HEK293 (cell line): ENCODE results near the gene HIF3A.

Experiments used
- CTCF ChIA-PET: fragments of 350-600 bp; formaldehyde crosslinking; extraction: SDS; loops from one replicate; lab custom pipeline; 2021; ENCODE audit warnings: antibody characterized with exemption; lab: Yijun Ruan, JAX
- POLR2A ChIA-PET: fragments of 300-600 bp; formaldehyde crosslinking; extraction: SDS; loops from one replicate; lab custom pipeline; 2020; ENCODE audit warnings: antibody characterized with exemption, inconsistent platforms; lab: Yijun Ruan, JAX
- H3K27ac ChIP-seq: fragments of 200-500 bp; sonication (Bioruptor generic); 2 replicates; pipeline ENCODE4 v1.5.1; 2014; ENCODE audit warnings: low read depth, low read length, control low read depth, inconsistent platforms; ENCODE audit errors: extremely low read depth
- H3K36me3 ChIP-seq, 2 experiments: fragments of 200-500 bp in 1 of 2; sonication (Bioruptor generic) in 1 of 2; 1 replicate in 1 of 2; 2 replicates in 1 of 2; pipeline ENCODE4 v1.5.1; 2014 to 2017; ENCODE audit warnings: inconsistent platforms in 2 of 2, low read length in 2 of 2; ENCODE audit not compliant: control insufficient read depth in 2 of 2, insufficient read depth in 1 of 2
- H3K4me1 ChIP-seq: fragments of 200-500 bp; sonication (Bioruptor generic); 2 replicates; pipeline ENCODE4 v1.5.1; 2014; ENCODE audit warnings: mild to moderate bottlenecking, low read length, inconsistent platforms; ENCODE audit not compliant: control insufficient read depth, insufficient read depth
- H3K4me3 ChIP-seq: 2 replicates; pipeline ENCODE4 v1.5.1; 2011; ENCODE audit warnings: low read depth, mild to moderate bottlenecking, control low read depth, low read length, moderate library complexity
- H3K9me3 ChIP-seq: fragments of 200-500 bp; sonication (Bioruptor generic); 2 replicates; pipeline ENCODE4 v1.5.1; 2014; ENCODE audit warnings: low read depth, low read length, inconsistent platforms; ENCODE audit not compliant: control insufficient read depth, insufficient read depth
- BCL11A ChIP-seq: fragments of 450-650 bp; formaldehyde crosslinking; IDR thresholded peaks from 2 replicates; pipeline ENCODE4 v1.5.1; 2016; ENCODE audit warnings: low read depth, missing biosample characterization, missing genetic modification characterization
- GLIS2 ChIP-seq: fragments of 450-650 bp; formaldehyde crosslinking; IDR thresholded peaks from 2 replicates; pipeline ENCODE4 v1.5.1; 2016; ENCODE audit warnings: missing biosample characterization, missing genetic modification characterization
- PATZ1 ChIP-seq: fragments of 450-650 bp; formaldehyde crosslinking; IDR thresholded peaks from 2 replicates; pipeline ENCODE4 v1.5.1; 2016; ENCODE audit warnings: missing biosample characterization, missing genetic modification characterization
- RBAK ChIP-seq: fragments of 450-650 bp; formaldehyde crosslinking; IDR thresholded peaks from 2 replicates; pipeline ENCODE4 v1.5.1; 2016; ENCODE audit warnings: missing biosample characterization, missing genetic modification characterization
- REPIN1 ChIP-seq: fragments of 450-650 bp; formaldehyde crosslinking; IDR thresholded peaks from 2 replicates; pipeline ENCODE4 v1.5.1; 2017; ENCODE audit warnings: missing biosample characterization, missing genetic modification characterization, low read depth
- YY1 ChIP-seq: fragments of 450-650 bp; formaldehyde crosslinking; IDR thresholded peaks from 2 replicates; pipeline ENCODE4 v1.5.1; 2018; ENCODE audit warnings: missing biosample characterization, missing genetic modification characterization
- ZBTB48 ChIP-seq: fragments of 450-650 bp; formaldehyde crosslinking; IDR thresholded peaks from 2 replicates; pipeline ENCODE4 v1.5.1; 2016; ENCODE audit warnings: missing biosample characterization, missing genetic modification characterization
- ZNF112 ChIP-seq: fragments of 450-650 bp; formaldehyde crosslinking; IDR thresholded peaks from 2 replicates; pipeline ENCODE4 v1.5.0; 2017; ENCODE audit warnings: missing biosample characterization, missing genetic modification characterization
- ZNF335 ChIP-seq: fragments of 450-650 bp; formaldehyde crosslinking; conservative IDR thresholded peaks from 2 replicates; pipeline ENCODE4 v1.5.1; 2016; ENCODE audit warnings: missing biosample characterization, missing genetic modification characterization
- ZNF433 ChIP-seq: fragments of 450-650 bp; formaldehyde crosslinking; IDR thresholded peaks from 2 replicates; pipeline ENCODE4 v1.5.1; 2016; ENCODE audit warnings: missing biosample characterization, missing genetic modification characterization, low read depth
- ZNF48 ChIP-seq: fragments of 450-650 bp; formaldehyde crosslinking; IDR thresholded peaks from 2 replicates; pipeline ENCODE4 v1.5.1; 2016; ENCODE audit warnings: missing biosample characterization, missing genetic modification characterization
- ZNF488 ChIP-seq: fragments of 450-650 bp; formaldehyde crosslinking; IDR thresholded peaks from 2 replicates; pipeline ENCODE4 v1.5.1; 2016; ENCODE audit warnings: missing biosample characterization, missing genetic modification characterization
- ZNF501 ChIP-seq: fragments of 450-650 bp; formaldehyde crosslinking; IDR thresholded peaks from 2 replicates; pipeline ENCODE4 v1.5.1; 2016; ENCODE audit warnings: missing biosample characterization, missing genetic modification characterization
- ZNF510 ChIP-seq: fragments of 450-650 bp; formaldehyde crosslinking; IDR thresholded peaks from 2 replicates; pipeline ENCODE4 v1.5.1; 2018; ENCODE audit warnings: mild to moderate bottlenecking, missing genetic modification characterization, missing biosample characterization; ENCODE audit not compliant: insufficient replicate concordance
- ZNF529 ChIP-seq: fragments of 450-650 bp; formaldehyde crosslinking; IDR thresholded peaks from 2 replicates; pipeline ENCODE4 v1.5.1; 2017; ENCODE audit warnings: missing genetic modification characterization, missing biosample characterization; ENCODE audit not compliant: insufficient replicate concordance
- ZNF658 ChIP-seq: fragments of 450-650 bp; formaldehyde crosslinking; IDR thresholded peaks from 2 replicates; pipeline ENCODE4; 2016; ENCODE audit warnings: missing biosample characterization, missing genetic modification characterization
- ZNF768 ChIP-seq: fragments of 450-650 bp; formaldehyde crosslinking; IDR thresholded peaks from 2 replicates; pipeline ENCODE4 v1.5.1; 2018; ENCODE audit warnings: missing biosample characterization, mild to moderate bottlenecking, missing genetic modification characterization
- ZNF837 ChIP-seq: fragments of 450-650 bp; formaldehyde crosslinking; IDR thresholded peaks from 2 replicates; pipeline ENCODE4 v1.5.1; 2016; ENCODE audit warnings: missing biosample characterization, missing genetic modification characterization
- TF ChIP-seq, protein P1 (sequence below): fragments of 450-650 bp; formaldehyde crosslinking; IDR thresholded peaks from 2 replicates; pipeline ENCODE4 v1.5.1; 2016; ENCODE audit warnings: missing biosample characterization, missing genetic modification characterization
- TF ChIP-seq, protein P2 (sequence below): fragments of 450-650 bp; formaldehyde crosslinking; conservative IDR thresholded peaks from 2 replicates; pipeline ENCODE4 v1.5.1; 2016; ENCODE audit warnings: low read depth, missing biosample characterization, missing genetic modification characterization
- TF ChIP-seq, protein P3 (sequence below): fragments of 450-650 bp; formaldehyde crosslinking; IDR thresholded peaks from 2 replicates; pipeline ENCODE4 v1.5.1; 2016; ENCODE audit warnings: missing biosample characterization, missing genetic modification characterization, low read depth

The HIF3A gene

DNA sequence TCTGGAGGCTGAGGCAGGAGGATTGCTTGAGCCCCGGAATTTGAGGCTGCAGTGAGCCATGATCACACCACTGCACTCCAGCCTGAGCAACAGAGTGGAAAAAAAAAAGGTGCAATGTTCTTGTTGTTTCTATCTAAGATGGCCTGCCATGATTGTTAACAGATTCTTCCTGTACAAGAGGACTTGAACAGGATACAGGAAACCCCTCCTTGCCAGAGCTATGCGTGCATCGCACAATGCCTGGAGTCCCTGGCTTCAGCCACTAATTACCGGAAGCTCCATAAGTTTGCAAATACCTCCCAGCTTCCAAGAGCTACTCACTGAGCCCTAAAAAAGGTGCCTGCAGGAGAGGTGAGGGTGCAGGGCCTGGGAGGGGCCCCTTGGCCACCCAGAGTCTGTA is 13.1 kb upstream of the HIF3A start:
- CTCF ChIA-PET, result interaction anchor here (0.7 to 7.4 kb wide), 6 partner anchors 16 to 258 kb away, joined by 3 to 75 read pairs (median 18); partner anchors contain the start of gene PPP5C
- Histone ChIP-seq H3K9me3 (no peaks in the 10 kb centered on the region), H3K36me3 (no peaks in the 10 kb centered on the region), H3K4me3 (no peak overlapping the region), H3K4me1 (no peaks in the 10 kb centered on the region), H3K27ac (no peak overlapping the region)
- no peak for TF ChIP-seq ZNF768 (tag by site-specific recombination)
- TF ChIP-seq PATZ1 (tag by site-specific recombination), result no peak
- TF ChIP-seq YY1 (tag by site-specific recombination), result no peak
- TF ChIP-seq, protein P1, sequence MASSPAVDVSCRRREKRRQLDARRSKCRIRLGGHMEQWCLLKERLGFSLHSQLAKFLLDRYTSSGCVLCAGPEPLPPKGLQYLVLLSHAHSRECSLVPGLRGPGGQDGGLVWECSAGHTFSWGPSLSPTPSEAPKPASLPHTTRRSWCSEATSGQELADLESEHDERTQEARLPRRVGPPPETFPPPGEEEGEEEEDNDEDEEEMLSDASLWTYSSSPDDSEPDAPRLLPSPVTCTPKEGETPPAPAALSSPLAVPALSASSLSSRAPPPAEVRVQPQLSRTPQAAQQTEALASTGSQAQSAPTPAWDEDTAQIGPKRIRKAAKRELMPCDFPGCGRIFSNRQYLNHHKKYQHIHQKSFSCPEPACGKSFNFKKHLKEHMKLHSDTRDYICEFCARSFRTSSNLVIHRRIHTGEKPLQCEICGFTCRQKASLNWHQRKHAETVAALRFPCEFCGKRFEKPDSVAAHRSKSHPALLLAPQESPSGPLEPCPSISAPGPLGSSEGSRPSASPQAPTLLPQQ (tag by site-specific recombination), result no peak
- TF ChIP-seq ZBTB48 (tag by site-specific recombination), result no peak
- TF ChIP-seq ZNF112 (tag by site-specific recombination), result no peak
- no peak for TF ChIP-seq ZNF837 (tag by site-specific recombination)
- TF ChIP-seq ZNF658 (tag by site-specific recombination), result no peak
- no peak for TF ChIP-seq GLIS2 (tag by site-specific recombination)
- TF ChIP-seq REPIN1 (tag by site-specific recombination), result no peak
- POLR2A ChIA-PET, result no interaction called here

DNA sequence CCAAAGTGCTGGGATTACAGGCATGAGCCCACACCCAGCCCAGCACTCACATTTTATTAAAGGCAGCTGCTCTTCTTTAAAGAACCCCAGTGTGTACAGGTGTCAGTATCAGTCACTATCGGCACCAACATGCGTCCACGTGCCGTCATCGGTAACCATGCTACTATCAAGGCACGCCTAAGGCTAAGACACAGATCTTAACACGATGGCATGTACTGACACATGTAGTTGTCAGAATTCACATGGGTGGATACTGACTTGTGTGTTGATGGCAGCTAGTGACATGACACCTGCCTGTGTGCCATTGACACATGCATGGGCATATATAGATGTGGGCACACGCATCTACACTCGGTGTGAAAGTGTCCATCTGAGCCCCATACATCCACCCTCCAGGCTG is 12.2 kb upstream of the HIF3A start:
- Histone ChIP-seq H3K27ac (no peak overlapping the region), H3K4me3 (no peak overlapping the region), H3K9me3 (no peaks in the 10 kb centered on the region), H3K4me1 (no peaks in the 10 kb centered on the region), H3K36me3 (no peaks in the 10 kb centered on the region)
- ChIA-PET CTCF (interaction anchor here (0.5 to 7.4 kb wide), 7 partner anchors 15 to 258 kb away, joined by 3 to 75 read pairs (median 4); no protein-coding TSS in a partner anchor), POLR2A (no interaction called here)
- TF ChIP-seq ZNF510 (no peak), GLIS2 (tag by site-specific recombination) (no peak), ZNF501 (tag by site-specific recombination) (no peak), RBAK (no peak), BCL11A (tag by site-specific recombination) (no peak), ZNF335 (no peak), ZNF529 (tag by site-specific recombination) (no peak), ZNF433 (tag by site-specific recombination) (no peak), ZNF48 (tag by site-specific recombination) (no peak), ZNF488 (tag by site-specific recombination) (no peak)
- TF ChIP-seq, protein P2, sequence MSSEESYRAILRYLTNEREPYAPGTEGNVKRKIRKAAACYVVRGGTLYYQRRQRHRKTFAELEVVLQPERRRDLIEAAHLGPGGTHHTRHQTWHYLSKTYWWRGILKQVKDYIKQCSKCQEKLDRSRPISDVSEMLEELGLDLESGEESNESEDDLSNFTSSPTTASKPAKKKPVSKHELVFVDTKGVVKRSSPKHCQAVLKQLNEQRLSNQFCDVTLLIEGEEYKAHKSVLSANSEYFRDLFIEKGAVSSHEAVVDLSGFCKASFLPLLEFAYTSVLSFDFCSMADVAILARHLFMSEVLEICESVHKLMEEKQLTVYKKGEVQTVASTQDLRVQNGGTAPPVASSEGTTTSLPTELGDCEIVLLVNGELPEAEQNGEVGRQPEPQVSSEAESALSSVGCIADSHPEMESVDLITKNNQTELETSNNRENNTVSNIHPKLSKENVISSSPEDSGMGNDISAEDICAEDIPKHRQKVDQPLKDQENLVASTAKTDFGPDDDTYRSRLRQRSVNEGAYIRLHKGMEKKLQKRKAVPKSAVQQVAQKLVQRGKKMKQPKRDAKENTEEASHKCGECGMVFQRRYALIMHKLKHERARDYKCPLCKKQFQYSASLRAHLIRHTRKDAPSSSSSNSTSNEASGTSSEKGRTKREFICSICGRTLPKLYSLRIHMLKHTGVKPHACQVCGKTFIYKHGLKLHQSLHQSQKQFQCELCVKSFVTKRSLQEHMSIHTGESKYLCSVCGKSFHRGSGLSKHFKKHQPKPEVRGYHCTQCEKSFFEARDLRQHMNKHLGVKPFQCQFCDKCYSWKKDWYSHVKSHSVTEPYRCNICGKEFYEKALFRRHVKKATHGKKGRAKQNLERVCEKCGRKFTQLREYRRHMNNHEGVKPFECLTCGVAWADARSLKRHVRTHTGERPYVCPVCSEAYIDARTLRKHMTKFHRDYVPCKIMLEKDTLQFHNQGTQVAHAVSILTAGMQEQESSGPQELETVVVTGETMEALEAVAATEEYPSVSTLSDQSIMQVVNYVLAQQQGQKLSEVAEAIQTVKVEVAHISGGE (tag by site-specific recombination), result no peak
- TF ChIP-seq, protein P3, sequence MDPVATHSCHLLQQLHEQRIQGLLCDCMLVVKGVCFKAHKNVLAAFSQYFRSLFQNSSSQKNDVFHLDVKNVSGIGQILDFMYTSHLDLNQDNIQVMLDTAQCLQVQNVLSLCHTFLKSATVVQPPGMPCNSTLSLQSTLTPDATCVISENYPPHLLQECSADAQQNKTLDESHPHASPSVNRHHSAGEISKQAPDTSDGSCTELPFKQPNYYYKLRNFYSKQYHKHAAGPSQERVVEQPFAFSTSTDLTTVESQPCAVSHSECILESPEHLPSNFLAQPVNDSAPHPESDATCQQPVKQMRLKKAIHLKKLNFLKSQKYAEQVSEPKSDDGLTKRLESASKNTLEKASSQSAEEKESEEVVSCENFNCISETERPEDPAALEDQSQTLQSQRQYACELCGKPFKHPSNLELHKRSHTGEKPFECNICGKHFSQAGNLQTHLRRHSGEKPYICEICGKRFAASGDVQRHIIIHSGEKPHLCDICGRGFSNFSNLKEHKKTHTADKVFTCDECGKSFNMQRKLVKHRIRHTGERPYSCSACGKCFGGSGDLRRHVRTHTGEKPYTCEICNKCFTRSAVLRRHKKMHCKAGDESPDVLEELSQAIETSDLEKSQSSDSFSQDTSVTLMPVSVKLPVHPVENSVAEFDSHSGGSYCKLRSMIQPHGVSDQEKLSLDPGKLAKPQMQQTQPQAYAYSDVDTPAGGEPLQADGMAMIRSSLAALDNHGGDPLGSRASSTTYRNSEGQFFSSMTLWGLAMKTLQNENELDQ (tag by site-specific recombination), result no peak
